ENCODE measurements around the gene ADGRV1.
"Not testable (repeated sequence)": the region's sequence is repeated elsewhere in the genome, so short reads cannot be mapped to it uniquely, and the experiment has no call there.

The ADGRV1 gene

GRCh38 chr5:91027405-91028139 is 469.0 kb downstream of the ADGRV1 start:
- no peak for DNase-seq (ENCODE audit: low read depth in 2 of 2)

GRCh38 chr5:91028499-91028956 is 469.9 kb downstream of the ADGRV1 start:
- no peak for DNase-seq (ENCODE audit: low read depth in 2 of 2)

DNA sequence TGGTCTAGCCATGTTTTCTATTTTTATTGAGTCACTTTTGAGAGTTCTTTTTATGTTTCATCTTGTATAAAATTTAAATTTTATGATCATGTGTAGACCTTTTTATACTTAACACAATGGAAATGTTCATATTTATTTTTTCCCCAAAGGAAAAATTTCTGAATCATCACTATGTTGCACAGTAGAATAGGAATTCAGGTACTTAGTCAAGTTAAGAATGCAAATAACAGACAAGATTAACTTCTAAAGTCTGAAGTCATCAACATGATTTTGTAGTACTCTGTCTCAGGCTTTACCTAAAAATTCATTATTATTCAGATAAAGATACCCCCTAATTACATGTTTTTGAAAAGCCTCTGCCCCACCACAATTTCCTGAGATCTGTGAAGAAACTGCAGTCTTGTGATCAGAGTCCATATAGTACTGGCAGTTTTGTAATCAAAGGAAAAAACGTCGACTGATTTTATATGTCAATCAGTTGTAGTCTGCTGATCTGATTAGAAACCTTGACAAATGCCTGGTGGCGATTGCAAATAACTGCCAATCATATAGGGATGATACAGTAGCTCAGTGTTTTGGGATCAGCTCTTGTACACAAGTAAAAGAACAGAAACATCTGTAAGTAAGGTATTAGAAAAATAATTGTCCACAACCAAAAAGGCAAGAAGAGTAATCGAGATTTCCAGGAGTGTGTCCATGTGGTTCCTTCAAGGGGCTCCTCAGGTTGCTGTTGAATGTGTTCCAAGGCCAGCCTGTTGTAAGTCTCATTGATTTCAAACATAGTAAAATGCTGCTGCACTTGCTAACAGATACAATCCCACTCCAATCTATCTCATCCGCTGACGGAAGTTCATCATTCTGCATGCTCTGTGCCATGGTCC is 472.2 kb downstream of the ADGRV1 start:
- no peak for DNase-seq (ENCODE audit: low read depth in 2 of 2)

DNA sequence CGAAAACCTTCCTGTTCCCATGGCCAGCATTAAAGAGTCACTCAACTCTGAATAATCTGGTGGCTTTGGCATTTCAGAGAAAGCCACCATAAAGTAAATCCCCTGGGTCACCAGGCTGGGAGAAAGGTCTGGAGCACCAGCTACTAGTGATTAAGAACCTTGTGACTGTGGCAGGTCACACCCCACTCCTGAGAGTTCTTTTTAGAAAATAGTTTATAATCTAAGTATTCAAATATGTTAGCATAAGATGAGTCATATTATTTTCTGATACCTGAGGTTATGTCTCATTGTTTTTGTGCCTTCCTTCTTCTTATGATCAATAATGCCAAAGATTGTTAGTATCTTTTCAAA is 472.8 kb downstream of the ADGRV1 start:
- DNase-seq (ENCODE audit: low read depth in 2 of 2), result no peak

- no peak for DNase-seq (ENCODE audit: low read depth in 2 of 2)
These were observed 473.5 kb downstream of the ADGRV1 start for GRCh38 chr5:91032125-91032524.

DNA sequence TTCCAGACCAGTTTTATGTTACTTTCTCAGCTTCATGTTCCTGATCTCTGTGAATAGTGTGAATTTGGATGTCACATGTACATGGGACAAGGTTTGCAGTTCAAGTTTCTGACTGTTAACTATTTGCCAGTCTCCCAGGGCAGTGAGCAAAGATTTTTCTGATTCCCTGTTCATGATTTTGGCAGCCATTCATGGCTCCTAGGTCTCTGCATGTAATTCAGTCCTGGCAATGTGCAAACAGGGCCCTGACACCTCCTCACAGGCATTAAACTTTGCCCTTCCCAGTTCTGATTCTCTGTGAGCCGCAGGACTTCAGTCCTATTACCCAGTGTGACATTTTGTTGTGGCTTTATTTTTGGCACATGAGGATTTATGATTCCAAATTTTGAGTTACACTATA is 474.8 kb downstream of the ADGRV1 start:
- DNase-seq (ENCODE audit: low read depth in 2 of 2), result no peak

DNA sequence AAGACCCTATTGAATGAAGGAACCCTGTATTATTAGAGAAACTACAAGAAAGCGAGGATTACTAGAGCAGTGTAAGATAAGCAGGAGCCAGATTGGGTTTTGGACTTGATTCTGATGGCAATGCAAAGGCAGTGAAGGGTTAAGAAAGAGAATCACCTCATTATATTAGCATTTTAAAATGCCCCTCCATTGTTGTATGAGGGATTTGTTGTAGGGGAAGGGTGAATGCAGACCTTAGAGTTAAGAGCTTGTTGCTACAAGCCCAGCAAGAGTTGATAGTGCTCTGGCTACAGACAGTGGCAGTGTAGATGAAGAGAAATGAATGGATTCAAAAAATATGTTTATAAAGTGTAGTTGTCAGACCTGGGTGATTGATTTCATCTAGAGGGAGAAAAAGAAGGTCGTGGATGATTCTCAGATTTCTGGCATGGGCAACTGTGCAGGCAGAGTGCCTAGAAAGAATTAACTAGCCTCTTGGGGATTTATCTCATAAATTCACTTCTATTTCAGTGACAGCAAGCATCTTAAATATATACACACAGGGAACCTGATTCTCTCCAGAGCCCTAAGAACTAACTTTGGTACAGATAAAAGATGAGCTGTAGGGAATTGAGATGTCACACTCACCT is 479.7 kb downstream of the ADGRV1 start:
- no peak for DNase-seq (ENCODE audit: low read depth in 2 of 2)

DNA sequence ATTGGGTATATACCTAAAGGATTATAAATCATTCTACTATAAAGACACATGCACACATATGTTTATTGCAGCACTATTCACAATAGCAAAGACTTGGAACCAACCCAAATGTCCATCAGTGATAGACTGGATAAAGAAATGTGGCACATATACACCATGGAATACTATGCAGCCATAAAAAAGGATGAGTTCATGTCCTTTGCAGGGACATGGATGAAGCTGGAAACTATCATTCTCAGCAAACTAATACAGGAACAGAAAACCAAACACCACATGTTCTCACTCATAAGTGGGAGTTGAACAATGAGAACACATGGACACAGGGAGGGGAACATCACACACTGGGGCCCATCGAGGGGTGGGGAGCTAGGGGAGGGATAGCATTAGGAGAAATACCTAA is 482.5 kb downstream of the ADGRV1 start:
- not testable (repeated sequence) for DNase-seq (ENCODE audit: low read depth in 2 of 2)

- DNase-seq (ENCODE audit: low read depth in 2 of 2), result no peak
These were observed 483.8 kb downstream of the ADGRV1 start for GRCh38 chr5:91042247-91042935.

DNA sequence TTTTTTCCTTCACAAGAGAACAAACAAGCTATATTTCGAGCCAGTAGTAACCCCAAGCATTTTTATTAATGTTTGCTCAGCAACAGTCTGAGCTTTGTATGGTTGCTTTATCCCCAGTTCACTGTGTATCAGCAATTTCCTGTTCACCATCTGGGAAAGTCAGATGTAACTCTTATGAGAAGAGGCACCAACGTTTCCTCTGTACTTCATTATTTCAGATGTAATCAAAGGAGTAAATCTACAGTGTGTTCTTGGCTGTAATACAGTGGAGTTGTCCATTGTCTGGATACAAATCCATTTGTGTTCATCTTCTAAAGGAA is 484.3 kb downstream of the ADGRV1 start:
- DNase-seq (ENCODE audit: low read depth in 2 of 2), result no peak

GRCh38 chr5:91048073-91048472 is 489.5 kb downstream of the ADGRV1 start:
- no peak for DNase-seq (ENCODE audit: low read depth in 2 of 2)

DNA sequence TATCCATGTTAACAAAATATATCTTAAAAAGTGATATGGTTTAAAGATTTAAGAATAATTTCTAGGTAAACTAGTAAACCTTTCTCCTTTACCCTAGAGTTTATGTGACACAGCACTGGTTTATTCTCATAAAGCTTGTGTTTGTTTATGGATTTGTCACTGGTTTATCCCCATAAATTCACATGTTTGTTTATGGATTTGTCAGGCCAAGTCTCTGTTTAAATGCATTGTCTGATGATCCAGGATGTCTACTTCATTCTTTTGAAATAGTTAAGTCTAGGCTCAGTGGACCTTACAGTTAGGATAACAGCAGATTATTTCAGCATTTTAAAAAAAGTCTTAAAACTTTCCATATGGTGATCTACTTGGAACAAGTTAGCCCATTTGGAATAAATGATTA is 490.5 kb downstream of the ADGRV1 start:
- no peak for DNase-seq (ENCODE audit: low read depth in 2 of 2)

DNA sequence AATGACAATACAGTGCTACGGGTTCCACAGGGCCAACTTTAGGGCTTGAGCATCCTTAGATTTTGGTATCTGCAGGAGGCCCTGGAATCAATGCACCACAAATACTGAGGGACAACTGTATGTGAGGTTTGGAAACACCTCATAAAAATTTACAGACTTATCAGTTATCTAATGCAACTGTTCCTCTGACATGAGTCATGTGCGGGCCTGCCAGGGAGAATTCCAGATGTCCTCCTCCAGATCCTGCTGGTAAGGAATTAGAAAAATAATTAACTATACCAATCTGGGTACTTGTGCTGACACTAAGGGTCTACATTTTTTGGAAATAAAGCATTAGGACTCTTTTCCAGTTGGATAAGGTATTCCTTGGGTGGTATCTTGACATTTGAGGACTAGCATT is 491.2 kb downstream of the ADGRV1 start:
- no peak for DNase-seq (ENCODE audit: low read depth in 2 of 2)

DNA sequence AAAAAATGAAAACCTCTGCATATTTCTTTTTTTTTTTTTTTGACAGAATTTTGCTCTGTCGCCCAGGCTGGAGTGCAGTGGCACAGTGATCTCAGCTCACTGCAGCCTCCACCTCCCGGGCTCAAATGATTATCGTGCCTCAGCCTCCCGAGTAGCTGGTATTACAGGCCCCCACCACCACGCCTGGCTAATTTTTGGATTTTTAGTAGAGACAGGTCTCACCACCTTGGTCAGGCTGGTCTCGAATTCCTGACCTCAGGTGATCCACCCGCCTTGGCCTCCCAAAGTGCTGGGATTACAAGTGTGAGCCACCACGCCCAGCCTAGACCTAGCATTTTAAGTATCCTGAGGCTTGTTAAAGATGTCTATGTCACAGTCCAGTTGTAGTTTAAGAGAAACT is 493.8 kb downstream of the ADGRV1 start:
- DNase-seq (ENCODE audit: low read depth in 2 of 2), result not testable (repeated sequence)

GRCh38 chr5:91052977-91053740 is 494.6 kb downstream of the ADGRV1 start:
- no peak for DNase-seq (ENCODE audit: low read depth in 2 of 2)

DNA sequence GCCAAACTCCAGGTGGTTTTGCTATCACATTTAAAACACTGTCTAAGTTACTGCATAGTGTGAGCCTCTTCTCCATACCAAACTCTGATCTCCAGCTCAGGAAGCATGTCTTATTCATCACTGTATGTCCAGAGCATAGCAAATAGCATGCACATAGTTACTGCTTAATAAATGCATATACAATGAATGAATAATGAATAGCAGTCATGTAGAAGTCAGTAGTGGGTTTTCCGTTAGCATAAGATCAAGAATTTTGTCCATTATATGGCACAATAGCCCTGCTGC is 495.1 kb downstream of the ADGRV1 start:
- no peak for DNase-seq (ENCODE audit: low read depth in 2 of 2)

DNA sequence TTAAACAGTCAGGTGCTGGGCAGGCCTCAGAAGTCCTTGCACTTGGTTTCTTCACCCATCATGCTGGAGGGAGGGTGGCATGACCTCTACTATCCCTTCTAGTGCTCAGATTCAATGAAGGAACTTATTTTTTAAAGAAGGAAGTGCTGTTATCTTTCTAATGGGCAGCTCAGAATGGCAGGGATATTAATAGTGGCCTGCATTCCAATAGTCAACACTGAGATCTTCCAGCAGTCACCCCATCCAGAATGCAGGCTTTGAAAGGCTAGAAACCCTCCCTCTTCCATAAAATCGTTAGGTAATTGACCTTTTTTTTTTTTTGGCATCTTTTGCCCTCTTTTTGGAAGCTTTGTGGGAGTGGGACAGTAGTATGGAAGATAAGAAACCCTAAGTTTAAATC is 499.6 kb downstream of the ADGRV1 start:
- DNase-seq (ENCODE audit: low read depth in 2 of 2), result no peak

DNA sequence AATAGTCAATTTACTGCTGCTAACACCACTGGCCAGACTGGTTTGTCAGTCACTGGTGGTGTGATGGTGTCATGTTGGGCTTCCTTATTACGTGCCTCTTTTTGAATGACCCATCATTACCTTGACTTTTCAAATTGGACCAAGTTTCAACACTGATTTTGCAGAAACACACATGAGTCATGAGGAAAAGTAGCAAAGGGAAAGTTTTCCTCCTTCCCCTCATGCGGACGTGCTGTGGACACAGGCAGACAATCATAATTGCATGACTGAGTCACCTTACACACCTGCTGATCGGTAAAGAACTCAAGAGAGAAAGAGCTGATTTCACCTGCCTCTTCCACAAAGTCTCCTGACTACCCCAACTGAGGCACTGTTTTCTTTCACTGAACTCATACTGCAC is 500.0 kb downstream of the ADGRV1 start:
- DNase-seq (ENCODE audit: low read depth in 2 of 2), result no peak

GRCh38 chr5:91059409-91059808 is 500.8 kb downstream of the ADGRV1 start:
- DNase-seq (ENCODE audit: low read depth in 2 of 2), result no peak

DNA sequence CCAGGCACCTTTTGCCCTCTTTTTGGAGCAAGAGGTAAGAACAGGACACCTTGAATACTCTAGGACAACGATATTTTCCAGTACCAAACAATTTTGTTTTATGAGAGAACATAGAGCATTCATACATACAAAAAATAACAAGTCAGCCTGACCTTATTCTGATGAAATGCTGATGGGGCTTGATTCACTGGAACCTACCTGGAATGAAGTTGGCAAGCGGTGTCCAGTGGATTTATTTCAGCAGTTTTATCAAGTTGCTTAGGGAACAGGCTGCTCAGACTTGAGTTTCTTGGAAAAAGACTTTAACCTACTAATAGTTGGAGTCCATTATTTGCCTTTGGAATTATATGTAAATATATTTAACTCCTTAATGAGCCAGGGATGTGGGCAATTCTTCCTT is 502.5 kb downstream of the ADGRV1 start:
- no peak for DNase-seq (ENCODE audit: low read depth in 2 of 2)

DNA sequence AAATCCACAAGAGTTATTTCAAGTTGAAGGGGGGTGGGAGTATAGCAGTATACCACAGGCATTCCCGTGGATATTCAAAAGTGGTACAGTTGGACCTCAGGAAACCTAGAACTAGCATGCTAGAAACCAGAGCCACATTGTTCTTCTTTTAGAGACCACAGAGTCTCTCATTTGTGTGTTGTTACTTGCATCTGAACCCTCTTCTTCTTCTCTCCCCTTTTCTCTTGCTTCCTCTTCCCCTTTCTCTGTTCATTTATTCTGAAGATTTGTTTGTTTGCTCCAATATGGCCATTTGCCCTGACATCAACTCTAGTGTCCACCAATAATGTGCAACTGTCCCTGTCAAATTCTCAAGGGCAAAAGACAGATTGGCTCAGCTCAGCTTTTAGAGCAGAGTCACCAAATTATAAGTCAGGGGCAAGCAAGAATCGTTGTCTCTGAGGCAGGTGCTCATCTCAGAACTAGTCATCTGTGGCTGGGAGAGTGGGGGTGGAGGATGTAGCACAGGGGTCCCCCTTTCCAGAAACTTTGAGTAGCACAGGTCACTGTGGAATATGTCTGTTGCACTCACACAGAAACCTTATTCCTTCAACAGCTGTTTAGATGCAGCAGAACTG is 503.5 kb downstream of the ADGRV1 start:
- DNase-seq (ENCODE audit: low read depth in 2 of 2), result no peak

All from activated CD8-positive, alpha-beta memory T cell treated with anti-CD3 and anti-CD28 coated beads for 4 hours (primary cell).